Breast epithelium (tissue), 3 donors: ENCODE data around the gene PSAT1.

Experiments
- POLR2A ChIP-seq: fragments of 450-650 bp; IDR thresholded peaks from one replicate; pipeline ENCODE4 v1.6.1; 2016; ENCODE audit warnings: antibody characterized with exemption, mild to moderate bottlenecking, moderate library complexity
- POLR2AphosphoS5 ChIP-seq, 3 donors: sonication (generic); formaldehyde crosslinking; IDR thresholded peaks; one replicate each; pipeline ENCODE4 v1.6.1; 2017; ENCODE audit warnings: antibody characterized with exemption in 3 of 3
- TF ChIP-seq, protein P1 (sequence below), 3 donors: fragments of 450-650 bp; IDR thresholded peaks; one replicate each; pipeline ENCODE4 v1.5.1; 2016 to 2017; ENCODE audit warnings: antibody characterized with exemption in 3 of 3, mild to moderate bottlenecking in 3 of 3, moderate library complexity in 3 of 3

DNA sequence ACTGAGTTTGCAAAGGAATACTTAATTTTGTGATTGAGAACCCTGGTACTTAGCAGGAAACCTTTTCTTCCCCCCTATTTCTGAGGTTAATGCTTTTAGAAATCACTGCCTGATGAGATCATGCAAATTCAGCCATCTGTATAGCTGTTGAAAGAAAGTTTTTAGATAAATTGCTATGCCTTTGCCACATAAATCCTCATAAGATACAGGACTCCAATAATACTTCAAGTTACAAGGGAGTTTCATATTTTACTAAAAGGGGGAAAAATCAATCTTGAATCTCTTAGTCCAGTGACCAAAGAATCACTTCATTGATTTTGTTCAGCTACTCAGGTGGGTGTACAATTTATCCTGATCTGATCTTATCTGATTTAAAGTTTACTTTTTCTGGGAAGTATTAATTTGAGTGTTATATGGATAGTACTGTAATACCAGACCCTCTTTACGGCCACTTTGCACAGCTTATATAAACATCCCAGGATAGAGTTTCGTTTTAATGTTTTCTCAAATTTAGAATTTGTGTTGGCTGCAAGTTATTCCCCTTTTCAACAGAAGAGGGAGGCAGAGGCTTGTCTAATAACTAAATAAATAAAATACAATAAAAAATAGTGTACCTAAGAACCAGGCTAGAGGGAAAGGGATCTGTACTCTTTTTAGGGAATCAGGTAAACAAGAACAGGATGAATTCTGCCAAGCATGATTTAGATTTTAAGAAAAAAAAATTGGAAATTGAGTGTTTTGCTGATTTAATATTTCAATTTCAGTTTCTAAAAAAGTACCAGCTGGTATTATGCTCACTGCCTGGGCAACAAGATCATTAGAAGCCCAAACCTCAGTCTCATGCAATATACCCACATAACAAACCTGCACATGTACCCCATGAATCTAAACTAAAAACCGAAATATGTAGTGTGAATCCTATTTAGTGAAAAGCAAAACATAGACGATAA, 69.1 kb downstream of the PSAT1 start:
- TF ChIP-seq, protein P1, sequence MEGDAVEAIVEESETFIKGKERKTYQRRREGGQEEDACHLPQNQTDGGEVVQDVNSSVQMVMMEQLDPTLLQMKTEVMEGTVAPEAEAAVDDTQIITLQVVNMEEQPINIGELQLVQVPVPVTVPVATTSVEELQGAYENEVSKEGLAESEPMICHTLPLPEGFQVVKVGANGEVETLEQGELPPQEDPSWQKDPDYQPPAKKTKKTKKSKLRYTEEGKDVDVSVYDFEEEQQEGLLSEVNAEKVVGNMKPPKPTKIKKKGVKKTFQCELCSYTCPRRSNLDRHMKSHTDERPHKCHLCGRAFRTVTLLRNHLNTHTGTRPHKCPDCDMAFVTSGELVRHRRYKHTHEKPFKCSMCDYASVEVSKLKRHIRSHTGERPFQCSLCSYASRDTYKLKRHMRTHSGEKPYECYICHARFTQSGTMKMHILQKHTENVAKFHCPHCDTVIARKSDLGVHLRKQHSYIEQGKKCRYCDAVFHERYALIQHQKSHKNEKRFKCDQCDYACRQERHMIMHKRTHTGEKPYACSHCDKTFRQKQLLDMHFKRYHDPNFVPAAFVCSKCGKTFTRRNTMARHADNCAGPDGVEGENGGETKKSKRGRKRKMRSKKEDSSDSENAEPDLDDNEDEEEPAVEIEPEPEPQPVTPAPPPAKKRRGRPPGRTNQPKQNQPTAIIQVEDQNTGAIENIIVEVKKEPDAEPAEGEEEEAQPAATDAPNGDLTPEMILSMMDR (IDR thresholded peaks at IDR 0.05), result peak in 1 of 3 donors; percentile 19
- no peak for TF ChIP-seq POLR2A
- no peak for TF ChIP-seq POLR2AphosphoS5 (IDR thresholded peaks at IDR 0.05)
